Measurements from ENCODE around the gene PRPF19. TPM values are rescaled to one million over a fixed set of nuclear protein-coding genes. Genes with fewer than 3 reads are reported as not detected.

PRPF19 gene
- total RNA-seq, 1 donor from 2014 or later, result 58.1 TPM

DNA sequence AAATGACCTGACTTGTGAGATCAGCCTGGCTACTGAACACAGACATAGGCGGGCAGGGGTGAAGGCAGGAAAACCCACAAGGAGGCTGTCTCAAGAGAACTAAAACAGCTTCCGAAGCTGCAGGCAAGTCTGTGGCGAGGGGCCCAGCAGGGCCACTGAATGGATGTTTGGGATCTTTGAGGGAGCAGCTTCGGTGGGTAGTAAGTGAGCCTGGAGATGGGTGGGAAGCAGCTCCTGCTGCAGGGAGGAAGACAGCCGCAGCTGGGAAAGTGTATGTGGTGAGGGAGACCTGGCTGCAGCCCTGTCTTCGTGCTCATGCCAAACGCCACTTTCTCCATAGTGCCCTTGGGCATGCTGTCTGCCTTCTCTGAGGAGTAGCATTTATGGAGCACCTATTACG, 61.0 kb downstream of the PRPF19 start:
- ATAC-seq, result no peak
- intact Hi-C loops (cut with DNase I), result no loop called here
- H3K4me1 ChIP-seq, result peaks cover 36% of the 10 kb centered on the region

DNA sequence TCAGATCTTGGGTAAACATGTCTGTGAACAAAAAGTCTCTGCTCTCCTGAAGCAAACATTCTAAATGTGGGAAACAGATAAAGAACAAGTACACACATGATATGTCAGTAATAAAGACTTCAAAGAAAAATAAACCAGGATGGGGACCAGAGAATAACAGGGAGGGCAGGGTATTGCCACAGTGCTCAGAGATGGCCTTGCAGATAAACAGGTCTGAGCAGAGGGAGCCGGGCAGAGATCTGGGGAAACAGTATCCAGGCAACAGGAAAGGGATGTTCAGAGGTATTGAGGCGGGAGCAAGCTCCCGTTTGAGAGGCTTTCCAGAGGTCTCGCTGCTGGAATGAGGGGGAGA, 61.5 kb downstream of the PRPF19 start:
- Histone ChIP-seq H3K4me3 (no peak overlapping the region), H3K9me3 (no peaks in the 10 kb centered on the region), H3K27ac (no peak overlapping the region), H3K36me3 (peaks cover 26% of the 10 kb centered on the region), H3K4me1 (peaks cover 36% of the 10 kb centered on the region), H3K27me3 (ENCODE audit: low read depth) (no peaks in the 10 kb centered on the region)
- intact Hi-C loops (cut with DNase I), result no loop called here
- ATAC-seq (no peak), DNase-seq (no peak)
- TF ChIP-seq, protein P1, sequence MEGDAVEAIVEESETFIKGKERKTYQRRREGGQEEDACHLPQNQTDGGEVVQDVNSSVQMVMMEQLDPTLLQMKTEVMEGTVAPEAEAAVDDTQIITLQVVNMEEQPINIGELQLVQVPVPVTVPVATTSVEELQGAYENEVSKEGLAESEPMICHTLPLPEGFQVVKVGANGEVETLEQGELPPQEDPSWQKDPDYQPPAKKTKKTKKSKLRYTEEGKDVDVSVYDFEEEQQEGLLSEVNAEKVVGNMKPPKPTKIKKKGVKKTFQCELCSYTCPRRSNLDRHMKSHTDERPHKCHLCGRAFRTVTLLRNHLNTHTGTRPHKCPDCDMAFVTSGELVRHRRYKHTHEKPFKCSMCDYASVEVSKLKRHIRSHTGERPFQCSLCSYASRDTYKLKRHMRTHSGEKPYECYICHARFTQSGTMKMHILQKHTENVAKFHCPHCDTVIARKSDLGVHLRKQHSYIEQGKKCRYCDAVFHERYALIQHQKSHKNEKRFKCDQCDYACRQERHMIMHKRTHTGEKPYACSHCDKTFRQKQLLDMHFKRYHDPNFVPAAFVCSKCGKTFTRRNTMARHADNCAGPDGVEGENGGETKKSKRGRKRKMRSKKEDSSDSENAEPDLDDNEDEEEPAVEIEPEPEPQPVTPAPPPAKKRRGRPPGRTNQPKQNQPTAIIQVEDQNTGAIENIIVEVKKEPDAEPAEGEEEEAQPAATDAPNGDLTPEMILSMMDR (IDR thresholded peaks at IDR 0.05), result no peak

More for the DNA sequence above, 61.0 kb downstream of the PRPF19 start:
- no peaks in the 10 kb centered on the region for H3K27me3 ChIP-seq (ENCODE audit: low read depth)
- peaks cover 31% of the 10 kb centered on the region for H3K36me3 ChIP-seq
- no peak overlapping the region for H3K27ac ChIP-seq
- no peak overlapping the region for H3K4me3 ChIP-seq
- no peaks in the 10 kb centered on the region for H3K9me3 ChIP-seq
- no peak for DNase-seq
- TF ChIP-seq, protein P1 (IDR thresholded peaks at IDR 0.05), result no peak

DNA sequence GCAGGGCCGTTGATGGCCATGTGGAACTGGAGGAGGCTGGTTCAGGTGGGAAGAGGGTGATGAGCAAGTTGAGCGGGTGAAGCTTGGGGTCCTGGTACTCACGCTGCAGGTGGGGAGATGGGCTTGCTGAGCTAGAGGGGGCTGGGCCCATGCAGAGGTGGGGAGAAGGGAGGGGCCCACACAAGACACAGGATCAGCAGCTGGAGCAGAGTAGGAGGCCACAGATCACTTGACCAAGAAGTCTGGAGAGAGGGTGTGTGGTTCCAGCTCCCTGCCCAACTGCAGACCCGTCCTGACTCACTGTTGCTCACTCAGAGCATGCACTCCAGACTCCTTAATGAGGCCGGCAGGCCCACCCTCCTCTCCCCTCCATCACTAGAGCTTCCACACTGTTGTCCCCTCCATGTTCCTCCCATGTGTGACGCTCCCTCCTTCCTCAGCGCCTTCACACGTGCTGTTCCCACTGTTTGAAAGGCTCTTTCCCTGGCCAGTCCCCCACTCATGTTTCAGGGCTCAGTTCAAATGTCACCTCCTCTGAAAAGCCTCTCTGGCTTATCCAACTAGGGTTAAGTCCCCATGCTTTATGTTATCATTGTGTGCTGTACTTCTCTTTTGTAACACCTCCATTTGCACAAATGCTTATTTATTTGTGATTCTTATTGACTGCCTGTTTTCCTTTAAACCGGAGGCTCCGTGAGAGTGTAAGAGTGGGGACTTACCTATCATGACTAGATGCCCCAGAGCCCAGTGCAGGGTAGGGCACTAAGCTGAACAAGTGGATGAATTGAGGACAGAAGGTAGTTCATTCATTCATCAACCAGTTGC, 62.1 kb downstream of the PRPF19 start:
- Histone ChIP-seq H3K4me3 (no peak overlapping the region), H3K27me3 (ENCODE audit: low read depth) (no peaks in the 10 kb centered on the region), H3K27ac (no peak overlapping the region), H3K9me3 (no peaks in the 10 kb centered on the region), H3K4me1 (peaks cover 36% of the 10 kb centered on the region), H3K36me3 (peaks cover 20% of the 10 kb centered on the region)
- ATAC-seq, result no peak
- no peak for DNase-seq
- intact Hi-C loops (cut with DNase I), result no loop called here
- TF ChIP-seq, protein P1 (IDR thresholded peaks at IDR 0.05), result no peak

DNA sequence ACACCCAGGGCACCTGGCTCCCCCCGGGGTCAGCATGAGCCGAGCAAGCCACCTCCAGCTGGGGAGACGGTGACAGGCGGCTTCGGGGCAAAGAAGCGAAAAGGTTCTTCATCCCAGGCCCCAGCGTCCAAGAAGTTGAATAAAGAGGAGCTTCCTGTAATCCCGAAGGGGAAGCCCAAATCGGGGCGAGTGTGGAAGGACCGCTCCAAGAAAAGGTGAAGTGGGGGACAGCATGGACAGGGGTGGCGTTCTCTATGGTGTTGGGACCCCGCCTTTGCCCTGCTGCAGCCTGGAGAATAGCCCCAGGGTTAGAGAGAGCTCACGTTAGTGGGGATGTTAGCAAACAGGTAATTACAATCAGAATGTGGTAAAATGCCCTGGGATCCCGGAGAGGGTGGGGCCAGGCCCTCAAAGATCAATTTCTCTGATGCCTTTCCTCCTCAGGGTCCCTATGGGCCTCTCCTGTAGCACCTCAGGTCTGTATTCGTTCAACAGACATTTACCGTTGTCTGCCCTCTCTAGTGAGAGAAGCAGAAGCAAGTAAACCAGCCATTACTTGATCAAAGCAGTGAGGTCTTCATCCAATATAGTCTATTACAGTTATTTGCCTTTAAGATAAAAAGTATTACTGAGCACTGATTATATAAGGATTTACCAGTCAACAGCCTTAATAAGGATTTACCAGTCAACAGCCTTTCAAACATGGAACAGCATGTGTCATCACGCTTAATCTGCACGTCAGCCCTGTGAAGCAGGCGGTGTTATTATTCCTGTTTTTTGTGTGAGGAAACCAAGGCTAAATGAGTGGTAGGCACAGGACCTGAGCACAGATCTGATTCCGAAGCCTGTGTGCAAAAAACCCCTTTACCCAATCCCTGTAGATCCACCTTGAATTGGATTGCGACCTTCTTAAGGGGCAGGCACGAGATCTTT, 63.5 kb downstream of the PRPF19 start:
- ATAC-seq (peak in 1 of 2 donors; percentile 4), DNase-seq (no peak)
- TF ChIP-seq, protein P1 (IDR thresholded peaks at IDR 0.05), result no peak
- Histone ChIP-seq H3K27ac (peak overlapping the region; percentile 85), H3K27me3 (ENCODE audit: low read depth) (no peaks in the 10 kb centered on the region), H3K4me1 (peaks cover 36% of the 10 kb centered on the region), H3K4me3 (peak overlapping the region; percentile 98), H3K9me3 (no peaks in the 10 kb centered on the region), H3K36me3 (peaks cover 7% of the 10 kb centered on the region)
- intact Hi-C loops (cut with DNase I), result no loop called here

DNA sequence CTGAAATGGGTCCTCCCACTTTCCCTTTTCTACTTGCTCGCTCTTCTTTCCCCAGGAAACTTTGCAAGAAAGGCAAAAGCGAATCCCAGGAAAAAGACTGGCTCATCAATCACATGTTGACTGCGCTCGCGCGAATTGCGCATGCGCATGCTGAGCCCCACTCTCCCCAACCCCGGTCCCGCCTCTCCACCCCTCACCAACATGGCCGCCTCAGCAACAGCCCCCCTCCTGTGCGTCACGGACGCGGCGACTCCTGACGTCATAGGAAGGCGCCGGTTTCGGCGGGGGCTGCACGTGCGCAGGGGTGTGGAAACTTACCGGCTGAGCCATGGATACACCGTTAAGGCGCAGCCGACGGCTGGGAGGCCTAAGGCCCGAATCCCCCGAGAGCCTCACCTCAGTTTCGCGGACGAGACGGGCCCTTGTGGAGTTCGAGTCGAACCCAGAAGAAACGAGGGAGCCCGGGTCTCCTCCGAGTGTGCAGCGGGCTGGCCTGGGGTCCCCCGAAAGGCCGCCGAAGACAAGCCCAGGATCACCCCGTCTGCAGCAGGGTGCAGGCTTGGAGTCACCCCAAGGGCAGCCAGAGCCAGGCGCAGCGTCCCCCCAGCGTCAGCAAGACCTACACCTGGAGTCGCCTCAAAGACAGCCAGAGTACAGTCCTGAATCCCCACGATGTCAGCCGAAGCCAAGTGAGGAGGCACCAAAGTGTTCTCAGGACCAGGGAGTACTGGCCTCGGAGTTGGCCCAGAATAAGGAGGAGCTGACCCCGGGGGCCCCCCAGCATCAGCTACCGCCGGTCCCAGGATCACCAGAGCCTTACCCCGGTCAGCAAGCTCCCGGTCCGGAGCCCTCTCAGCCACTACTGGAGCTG, 64.4 kb downstream of the PRPF19 start, which contains the start of gene CCDC86:
CCDC86 (plus strand) TSS at position 317 of the 871 bp plus-strand sequence; CDS start at position 329, 12 bp downstream.
- peak; percentile 96 for DNase-seq
- H3K27ac ChIP-seq, result peak within 1 kb of the TSS; percentile 85
- no peaks in the 10 kb centered on the region for H3K9me3 ChIP-seq
- H3K4me3 ChIP-seq, result peak within 1 kb of the TSS; percentile 98
- TF ChIP-seq, protein P1 (IDR thresholded peaks at IDR 0.05), result no peak
- H3K36me3 ChIP-seq, result no peaks in the 10 kb centered on the region
- ATAC-seq, result peak; percentile 97 to 98
- intact Hi-C loops (cut with DNase I), result no loop called here
- H3K27me3 ChIP-seq (ENCODE audit: low read depth), result no peaks in the 10 kb centered on the region
- H3K4me1 ChIP-seq, result peaks cover 36% of the 10 kb centered on the region

All from lower lobe of right lung (tissue), 2 donors.